Nephron (organoid): ENCODE measurements around the gene BCAS4.

Experiments
- H3K27ac Mint-ChIP-seq, 3 experiments: 2 replicates each; pipeline ENCODE4 v1.8.0; 2020; ENCODE audit warnings: mixed read lengths in 3 of 3, mild to moderate bottlenecking in 2 of 3, moderate library complexity in 1 of 3
- H3K27me3 Mint-ChIP-seq: 2 replicates; pipeline ENCODE4 v1.8.0; 2021; ENCODE audit warnings: low read depth, mild to moderate bottlenecking, moderate library complexity, mixed read lengths
- H3K36me3 Mint-ChIP-seq: 2 replicates; pipeline ENCODE4 v1.8.0; 2020; ENCODE audit warnings: low read depth, mixed read lengths
- H3K4me1 Mint-ChIP-seq: 2 replicates; pipeline ENCODE4 v1.8.0; 2020; ENCODE audit warnings: mixed read lengths
- H3K4me3 Mint-ChIP-seq, 3 experiments: 2 replicates each; pipeline ENCODE4 v1.8.0; 2020; ENCODE audit warnings: mild to moderate bottlenecking in 3 of 3, mixed read lengths in 3 of 3, moderate library complexity in 2 of 3
- H3K9me3 Mint-ChIP-seq: 2 replicates; pipeline ENCODE4 v1.8.0; 2020; ENCODE audit warnings: mixed read lengths
- CTCF ChIP-seq, 3 experiments: fragments of 200-600 bp; sonication (generic); IDR thresholded peaks; one replicate each; pipeline ENCODE4 v1.5.0; 2021; ENCODE audit warnings: antibody characterized with exemption in 3 of 3; ENCODE audit not compliant: unreplicated experiment in 3 of 3

Gene BCAS4

GRCh38 chr20:50794846-50795634, at the start of gene BCAS4:
Gene BCAS4, plus strand, starts transcription at chr20:50795061. Its CDS starts 23 bp downstream, at chr20:50795084.
- H3K9me3 Mint-ChIP-seq = no peaks in the 10 kb centered on the region

GRCh38 chr20:50745634-50746137, 49.2 kb upstream of the BCAS4 start:
- Mint-ChIP-seq H3K9me3 (no peaks in the 10 kb centered on the region), H3K27me3 (no peaks in the 10 kb centered on the region), H3K4me1 (peaks cover 43% of the 10 kb centered on the region), H3K4me3 (peak overlapping the region in 2 of 3 experiments; percentile 9 to 14), H3K36me3 (peaks cover 30% of the 10 kb centered on the region), H3K27ac (peak overlapping the region; percentile 76 to 91 (median 87))
- TF ChIP-seq CTCF (IDR thresholded peaks at IDR 0.05; ENCODE audit: unreplicated experiment in 3 of 3) = no peak

More at GRCh38 chr20:50794846-50795634, at the start of gene BCAS4:
- Mint-ChIP-seq H3K4me1 (peaks cover 25% of the 10 kb centered on the region), H3K27ac (peak within 1 kb of the TSS in 1 of 3 experiments; percentile 91), H3K4me3 (peak within 1 kb of the TSS; percentile 84 to 94 (median 91)), H3K27me3 (peaks cover 6% of the 10 kb centered on the region), H3K36me3 (no peaks in the 10 kb centered on the region)
- peak; percentile 75 to 88 (median 78) for TF ChIP-seq CTCF (IDR thresholded peaks at IDR 0.05; ENCODE audit: unreplicated experiment in 3 of 3)

- no peak for TF ChIP-seq CTCF (IDR thresholded peaks at IDR 0.05; ENCODE audit: unreplicated experiment in 3 of 3)
- peaks cover 40% of the 10 kb centered on the region for H3K4me1 Mint-ChIP-seq
- no peaks in the 10 kb centered on the region for H3K27me3 Mint-ChIP-seq
- H3K36me3 Mint-ChIP-seq = peaks cover 23% of the 10 kb centered on the region
- peak overlapping the region; percentile 76 to 91 (median 87) for H3K27ac Mint-ChIP-seq
- H3K9me3 Mint-ChIP-seq = no peaks in the 10 kb centered on the region
- H3K4me3 Mint-ChIP-seq = peak overlapping the region; percentile 9 to 17 (median 14)
Measured at GRCh38 chr20:50746138-50746940, 48.5 kb upstream of the BCAS4 start.

- Mint-ChIP-seq H3K27ac (peak overlapping the region; percentile 27 to 91 (median 87)), H3K4me3 (peak overlapping the region in 1 of 3 experiments; percentile 6), H3K9me3 (no peaks in the 10 kb centered on the region), H3K27me3 (no peaks in the 10 kb centered on the region), H3K36me3 (peaks cover 26% of the 10 kb centered on the region), H3K4me1 (peaks cover 38% of the 10 kb centered on the region)
- no peak for TF ChIP-seq CTCF (IDR thresholded peaks at IDR 0.05; ENCODE audit: unreplicated experiment in 3 of 3)
Measured at GRCh38 chr20:50747275-50747674, 47.6 kb upstream of the BCAS4 start.

GRCh38 chr20:50750145-50750671, 44.7 kb upstream of the BCAS4 start:
- TF ChIP-seq CTCF (IDR thresholded peaks at IDR 0.05; ENCODE audit: unreplicated experiment in 3 of 3) = no peak

More at GRCh38 chr20:50750145-50750671, 44.7 kb upstream of the BCAS4 start:
- Mint-ChIP-seq H3K4me1 (peaks cover 23% of the 10 kb centered on the region), H3K9me3 (no peaks in the 10 kb centered on the region), H3K36me3 (peaks cover 22% of the 10 kb centered on the region), H3K27me3 (no peaks in the 10 kb centered on the region), H3K27ac (peak overlapping the region in 1 of 3 experiments; percentile 31), H3K4me3 (no peak overlapping the region)
